Transverse colon (tissue), 4 donors: ENCODE results near the gene STK38L.

Experiments used
- CTCF ChIP-seq, 5 experiments: fragments of 200-600 bp in 3 of 5; fragments of 450-650 bp in 2 of 5; sonication (generic) in 3 of 5; IDR thresholded peaks; 1 replicate in 2 of 5; 2 replicates in 3 of 5; pipeline ENCODE4 v1.5.1; 2016 to 2017; ENCODE audit warnings: antibody characterized with exemption in 5 of 5, inconsistent platforms in 3 of 5, mild to moderate bottlenecking in 2 of 5, moderate library complexity in 1 of 5
- EP300 ChIP-seq: sonication (generic); formaldehyde crosslinking; IDR thresholded peaks from one replicate; pipeline ENCODE4 v1.6.1; 2017; ENCODE audit warnings: antibody characterized with exemption, low read depth
- POLR2A ChIP-seq: fragments of 450-650 bp; IDR thresholded peaks from one replicate; pipeline ENCODE4 v1.6.1; 2016; ENCODE audit warnings: antibody characterized with exemption, mild to moderate bottlenecking, moderate library complexity
- POLR2AphosphoS5 ChIP-seq, 3 donors: sonication (generic); formaldehyde crosslinking; IDR thresholded peaks; one replicate each; pipeline ENCODE4 v1.6.1; 2016; ENCODE audit warnings: antibody characterized with exemption in 3 of 3

- TF ChIP-seq CTCF (IDR thresholded peaks at IDR 0.05) = no peak
- no peak for TF ChIP-seq POLR2AphosphoS5 (IDR thresholded peaks at IDR 0.05)
- TF ChIP-seq POLR2A = no peak
- no peak for TF ChIP-seq EP300
These were observed 93.3 kb downstream of the STK38L start for GRCh38 chr12:27337376-27337775.
